ENCODE measurements around the gene GPR146.
"Not testable (repeated sequence)": the region's sequence is repeated elsewhere in the genome, so short reads cannot be mapped to it uniquely, and the experiment has no call there.

GPR146 gene

GRCh38 chr7:1002026-1002425 is 42.3 kb upstream of the GPR146 start:
- not testable (repeated sequence) for H3K4me3 ChIP-seq (ENCODE audit: low read depth, low read length); H3K27ac ChIP-seq (ENCODE audit: low read depth, low read length); H3K27me3 ChIP-seq (ENCODE audit: insufficient read depth, low read length); H3K36me3 ChIP-seq (ENCODE audit: insufficient read depth, low read length); H3K79me2 ChIP-seq (ENCODE audit: control insufficient read depth, insufficient read depth, low read length, unreplicated experiment); H3K4me1 ChIP-seq (ENCODE audit: control insufficient read depth, insufficient read depth, low read length, unreplicated experiment); H2AFZ ChIP-seq (ENCODE audit: low read length, unreplicated experiment)

GRCh38 chr7:1002445-1002844 is 41.9 kb upstream of the GPR146 start:
- H3K27ac ChIP-seq (ENCODE audit: low read depth, low read length); H3K27me3 ChIP-seq (ENCODE audit: insufficient read depth, low read length); H3K4me3 ChIP-seq (ENCODE audit: low read depth, low read length); H3K36me3 ChIP-seq (ENCODE audit: insufficient read depth, low read length); H2AFZ ChIP-seq (ENCODE audit: low read length, unreplicated experiment); H3K79me2 ChIP-seq (ENCODE audit: control insufficient read depth, insufficient read depth, low read length, unreplicated experiment); H3K4me1 ChIP-seq (ENCODE audit: control insufficient read depth, insufficient read depth, low read length, unreplicated experiment): not testable (repeated sequence)

GRCh38 chr7:1004018-1004852 is 40.1 kb upstream of the GPR146 start:
- H3K27ac ChIP-seq (ENCODE audit: low read depth, low read length) = no peak overlapping the region
- no peak overlapping the region for H2AFZ ChIP-seq (ENCODE audit: low read length, unreplicated experiment)
- H3K27me3 ChIP-seq (ENCODE audit: insufficient read depth, low read length) = no peaks in the 10 kb centered on the region
- H3K79me2 ChIP-seq (ENCODE audit: control insufficient read depth, insufficient read depth, low read length, unreplicated experiment) = no peaks in the 10 kb centered on the region
- no peaks in the 10 kb centered on the region for H3K4me1 ChIP-seq (ENCODE audit: control insufficient read depth, insufficient read depth, low read length, unreplicated experiment)
- no peaks in the 10 kb centered on the region for H3K36me3 ChIP-seq (ENCODE audit: insufficient read depth, low read length)
- no peak overlapping the region for H3K4me3 ChIP-seq (ENCODE audit: low read depth, low read length)

GRCh38 chr7:1005303-1005702 is 39.0 kb upstream of the GPR146 start:
- no peak overlapping the region for H2AFZ ChIP-seq (ENCODE audit: low read length, unreplicated experiment)
- H3K79me2 ChIP-seq (ENCODE audit: control insufficient read depth, insufficient read depth, low read length, unreplicated experiment) = no peaks in the 10 kb centered on the region
- no peaks in the 10 kb centered on the region for H3K4me1 ChIP-seq (ENCODE audit: control insufficient read depth, insufficient read depth, low read length, unreplicated experiment)
- no peak overlapping the region for H3K4me3 ChIP-seq (ENCODE audit: low read depth, low read length)
- H3K27ac ChIP-seq (ENCODE audit: low read depth, low read length) = no peak overlapping the region
- H3K27me3 ChIP-seq (ENCODE audit: insufficient read depth, low read length) = no peaks in the 10 kb centered on the region
- no peaks in the 10 kb centered on the region for H3K36me3 ChIP-seq (ENCODE audit: insufficient read depth, low read length)

- H3K4me3 ChIP-seq (ENCODE audit: low read depth, low read length) = no peak overlapping the region
- H3K36me3 ChIP-seq (ENCODE audit: insufficient read depth, low read length) = no peaks in the 10 kb centered on the region
- H3K79me2 ChIP-seq (ENCODE audit: control insufficient read depth, insufficient read depth, low read length, unreplicated experiment) = peaks cover 3% of the 10 kb centered on the region
- H3K4me1 ChIP-seq (ENCODE audit: control insufficient read depth, insufficient read depth, low read length, unreplicated experiment) = no peaks in the 10 kb centered on the region
- no peak overlapping the region for H3K27ac ChIP-seq (ENCODE audit: low read depth, low read length)
- no peaks in the 10 kb centered on the region for H3K27me3 ChIP-seq (ENCODE audit: insufficient read depth, low read length)
- H2AFZ ChIP-seq (ENCODE audit: low read length, unreplicated experiment) = no peak overlapping the region
These were observed 36.4 kb upstream of the GPR146 start for GRCh38 chr7:1007901-1008300.

- Histone ChIP-seq H3K27me3 (ENCODE audit: insufficient read depth, low read length) (no peaks in the 10 kb centered on the region), H2AFZ (ENCODE audit: low read length, unreplicated experiment) (no peak overlapping the region), H3K4me3 (ENCODE audit: low read depth, low read length) (no peak overlapping the region), H3K27ac (ENCODE audit: low read depth, low read length) (no peak overlapping the region), H3K36me3 (ENCODE audit: insufficient read depth, low read length) (no peaks in the 10 kb centered on the region), H3K4me1 (ENCODE audit: control insufficient read depth, insufficient read depth, low read length, unreplicated experiment) (no peaks in the 10 kb centered on the region), H3K79me2 (ENCODE audit: control insufficient read depth, insufficient read depth, low read length, unreplicated experiment) (peaks cover 3% of the 10 kb centered on the region)
These were observed 35.5 kb upstream of the GPR146 start for GRCh38 chr7:1008733-1009363.

GRCh38 chr7:1009747-1010146 is 34.6 kb upstream of the GPR146 start:
- no peak overlapping the region for H3K4me3 ChIP-seq (ENCODE audit: low read depth, low read length)
- peaks cover 3% of the 10 kb centered on the region for H3K79me2 ChIP-seq (ENCODE audit: control insufficient read depth, insufficient read depth, low read length, unreplicated experiment)
- no peaks in the 10 kb centered on the region for H3K36me3 ChIP-seq (ENCODE audit: insufficient read depth, low read length)
- no peaks in the 10 kb centered on the region for H3K4me1 ChIP-seq (ENCODE audit: control insufficient read depth, insufficient read depth, low read length, unreplicated experiment)
- no peak overlapping the region for H3K27ac ChIP-seq (ENCODE audit: low read depth, low read length)
- H3K27me3 ChIP-seq (ENCODE audit: insufficient read depth, low read length) = no peaks in the 10 kb centered on the region
- H2AFZ ChIP-seq (ENCODE audit: low read length, unreplicated experiment) = no peak overlapping the region

GRCh38 chr7:1010226-1010625 is 34.1 kb upstream of the GPR146 start:
- no peaks in the 10 kb centered on the region for H3K4me1 ChIP-seq (ENCODE audit: control insufficient read depth, insufficient read depth, low read length, unreplicated experiment)
- H3K27ac ChIP-seq (ENCODE audit: low read depth, low read length) = no peak overlapping the region
- peaks cover 3% of the 10 kb centered on the region for H3K79me2 ChIP-seq (ENCODE audit: control insufficient read depth, insufficient read depth, low read length, unreplicated experiment)
- no peaks in the 10 kb centered on the region for H3K36me3 ChIP-seq (ENCODE audit: insufficient read depth, low read length)
- no peak overlapping the region for H3K4me3 ChIP-seq (ENCODE audit: low read depth, low read length)
- no peaks in the 10 kb centered on the region for H3K27me3 ChIP-seq (ENCODE audit: insufficient read depth, low read length)
- no peak overlapping the region for H2AFZ ChIP-seq (ENCODE audit: low read length, unreplicated experiment)

- Histone ChIP-seq H3K79me2 (ENCODE audit: control insufficient read depth, insufficient read depth, low read length, unreplicated experiment) (peaks cover 3% of the 10 kb centered on the region), H3K4me1 (ENCODE audit: control insufficient read depth, insufficient read depth, low read length, unreplicated experiment) (no peaks in the 10 kb centered on the region), H2AFZ (ENCODE audit: low read length, unreplicated experiment) (no peak overlapping the region), H3K27ac (ENCODE audit: low read depth, low read length) (no peak overlapping the region), H3K27me3 (ENCODE audit: insufficient read depth, low read length) (no peaks in the 10 kb centered on the region), H3K36me3 (ENCODE audit: insufficient read depth, low read length) (no peaks in the 10 kb centered on the region), H3K4me3 (ENCODE audit: low read depth, low read length) (no peak overlapping the region)
These were observed 32.9 kb upstream of the GPR146 start for GRCh38 chr7:1011297-1012003.

- no peak overlapping the region for H2AFZ ChIP-seq (ENCODE audit: low read length, unreplicated experiment)
- H3K4me3 ChIP-seq (ENCODE audit: low read depth, low read length) = no peak overlapping the region
- peaks cover 3% of the 10 kb centered on the region for H3K79me2 ChIP-seq (ENCODE audit: control insufficient read depth, insufficient read depth, low read length, unreplicated experiment)
- no peaks in the 10 kb centered on the region for H3K27me3 ChIP-seq (ENCODE audit: insufficient read depth, low read length)
- no peak overlapping the region for H3K27ac ChIP-seq (ENCODE audit: low read depth, low read length)
- H3K4me1 ChIP-seq (ENCODE audit: control insufficient read depth, insufficient read depth, low read length, unreplicated experiment) = no peaks in the 10 kb centered on the region
- no peaks in the 10 kb centered on the region for H3K36me3 ChIP-seq (ENCODE audit: insufficient read depth, low read length)
These were observed 32.2 kb upstream of the GPR146 start for GRCh38 chr7:1012004-1012715.

All from ACC112 (cell line).